RKO (cell line): ENCODE measurements around the gene CIART.
"Not testable (repeated sequence)": the region's sequence is repeated elsewhere in the genome, so short reads cannot be mapped to it uniquely, and the experiment has no call there.

Source experiments
- DNase-seq: peaks from one replicate; pipeline ENCODE4 v3.0.0-alpha.2; 2016; ENCODE audit warnings: low spot score

The CIART gene

DNA sequence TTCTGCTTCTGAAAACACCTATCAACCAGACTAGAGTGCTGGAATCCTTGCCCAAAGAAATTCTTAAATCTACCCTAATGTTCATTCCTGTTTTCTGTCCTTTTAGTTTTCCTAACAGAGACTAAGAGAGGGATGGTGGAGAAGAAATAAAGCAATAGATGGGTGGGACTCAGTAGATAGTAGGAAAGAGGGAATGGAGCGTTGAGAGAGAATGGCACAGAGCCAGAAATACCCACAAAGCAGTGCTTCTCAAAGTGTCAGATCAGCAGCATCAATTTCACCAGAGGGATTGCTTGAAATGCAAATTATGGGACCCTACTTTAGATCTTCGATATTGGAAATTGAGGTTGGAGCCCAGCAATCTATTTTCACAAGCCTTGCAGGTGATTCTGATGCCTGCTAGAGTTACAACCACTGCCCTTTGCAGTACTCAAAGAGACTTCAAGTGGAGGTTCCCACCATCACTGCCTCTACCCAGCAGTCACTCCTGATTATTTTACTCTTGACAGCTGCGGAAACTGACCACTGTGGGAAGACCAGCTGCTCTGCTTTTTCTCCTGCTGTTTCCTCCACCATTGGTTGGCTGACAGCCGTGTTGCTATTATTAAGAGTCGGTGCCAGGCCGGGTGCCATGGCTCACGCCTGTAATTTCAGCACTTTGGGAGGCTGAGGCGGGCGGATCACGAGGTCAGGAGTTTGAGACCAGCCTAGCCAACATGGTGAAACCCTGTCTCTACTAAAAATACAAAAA, 27.6 kb downstream of the CIART start:
- DNase-seq: no peak

DNA sequence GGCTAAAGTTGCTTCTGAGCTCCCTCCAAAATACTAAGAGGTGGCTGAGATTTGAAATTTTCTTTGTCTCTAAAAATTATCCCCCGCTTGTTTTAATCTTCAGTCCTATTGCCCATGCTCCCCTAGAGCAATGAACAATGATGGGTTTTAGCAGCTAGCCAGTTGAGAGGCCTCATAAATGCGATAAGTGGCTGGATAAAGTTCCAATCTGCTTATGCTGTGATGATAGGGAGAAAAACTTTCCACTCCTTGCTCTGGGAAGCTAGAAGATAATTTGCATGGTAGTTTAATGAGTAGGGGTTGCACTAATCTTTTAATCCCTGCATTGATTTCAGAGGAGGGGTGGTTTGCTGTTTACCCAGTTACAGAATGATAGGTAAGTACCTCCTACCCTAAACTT, 29.4 kb downstream of the CIART start:
- no peak for DNase-seq

DNA sequence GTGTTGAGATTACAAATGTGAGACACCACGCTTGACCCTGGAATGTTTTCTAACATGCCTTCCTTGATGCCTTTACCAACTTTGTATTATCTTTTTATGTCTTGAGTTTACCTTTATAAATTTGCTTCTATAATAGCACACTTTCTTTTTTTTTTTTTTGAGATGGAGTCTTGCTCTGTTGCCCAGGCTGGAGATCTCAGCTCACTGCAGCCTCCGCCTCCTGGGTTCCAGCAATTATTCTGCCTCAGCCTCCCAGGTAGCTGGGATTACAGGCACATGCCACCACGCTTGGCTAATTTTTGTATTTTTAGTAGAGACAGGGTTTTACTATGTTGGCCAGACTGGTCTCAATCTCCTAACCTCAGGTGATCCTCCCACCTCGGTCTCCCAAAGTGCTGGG, 32.3 kb downstream of the CIART start:
- not testable (repeated sequence) for DNase-seq

DNA sequence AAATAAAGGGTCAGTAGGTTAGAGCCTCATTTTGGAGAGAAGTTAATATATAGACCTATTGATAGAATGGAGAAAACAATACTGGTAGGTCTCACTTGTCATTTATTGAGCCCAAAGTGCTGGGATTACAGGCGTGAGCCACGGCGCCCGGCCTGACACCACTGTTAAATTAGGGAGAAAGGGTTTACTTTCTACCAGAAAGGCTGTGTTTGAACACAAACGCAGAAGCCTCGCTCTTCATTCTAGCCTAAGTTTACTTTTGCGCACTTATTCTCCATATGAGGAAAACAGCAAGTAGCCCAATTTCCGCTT, 38.3 kb downstream of the CIART start:
- no peak for DNase-seq

DNA sequence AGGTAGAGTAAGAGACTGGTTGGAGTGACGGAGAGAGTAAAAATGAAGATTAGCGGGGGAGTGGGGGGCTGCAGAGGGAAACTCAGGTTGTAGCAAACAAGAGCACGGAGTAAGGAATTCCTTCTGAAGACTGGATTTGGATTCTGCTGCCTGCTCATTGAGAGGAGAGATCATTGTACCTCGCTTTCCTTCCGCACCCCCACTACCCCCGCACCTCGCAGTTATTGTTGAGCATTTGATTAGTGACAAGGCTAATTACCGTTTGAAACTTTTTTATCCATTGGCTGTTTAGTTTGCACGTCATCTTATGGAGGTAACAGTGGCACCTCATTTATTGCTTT, 39.4 kb downstream of the CIART start:
- DNase-seq: no peak

DNA sequence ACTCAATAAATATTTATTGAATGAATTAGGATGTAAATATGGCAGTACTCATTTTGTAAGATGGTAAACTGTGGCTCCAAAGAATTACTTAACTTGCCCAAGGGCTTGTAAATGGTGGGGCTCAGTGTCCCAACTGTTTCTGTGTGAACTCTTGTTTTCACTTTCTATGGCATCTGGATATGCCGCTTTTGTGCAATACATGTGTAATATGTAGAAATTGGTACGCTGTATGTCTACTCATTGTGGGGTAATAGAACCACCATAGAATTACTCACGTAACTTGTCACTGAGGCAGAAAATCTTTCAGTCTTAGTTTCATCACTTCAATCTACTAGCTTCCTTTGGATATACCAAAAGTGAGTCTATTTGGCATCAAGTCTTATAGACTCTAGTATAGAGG, 40.0 kb downstream of the CIART start:
- peak; percentile 72 for DNase-seq

DNA sequence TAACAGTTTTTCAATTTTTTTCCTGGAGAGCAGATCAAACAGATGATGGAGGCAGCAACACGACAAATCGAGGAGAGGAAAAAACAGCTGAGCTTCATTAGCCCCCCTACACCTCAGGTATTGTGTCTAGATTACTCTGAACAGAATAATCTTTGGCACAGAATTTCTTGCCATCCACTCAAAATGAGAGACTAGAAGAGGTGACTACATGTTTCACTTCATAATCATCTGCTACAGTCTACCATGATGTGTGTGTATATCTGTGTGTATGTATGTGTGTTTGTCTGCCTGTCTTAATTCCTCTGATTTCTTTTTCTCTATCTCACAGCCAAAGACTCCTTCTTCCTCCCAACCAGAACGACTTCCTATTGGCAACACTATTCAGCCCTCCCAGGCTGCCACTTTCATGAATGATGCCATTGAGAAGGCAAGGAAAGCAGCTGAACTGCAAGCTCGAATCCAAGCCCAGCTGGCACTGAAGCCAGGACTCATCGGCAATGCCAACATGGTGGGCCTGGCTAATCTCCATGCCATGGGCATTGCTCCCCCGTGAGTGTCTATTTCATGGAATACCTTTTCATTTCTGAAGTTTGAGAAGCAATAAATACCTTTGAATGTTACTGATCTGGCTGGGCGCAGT, 50.4 kb downstream of the CIART start:
- no peak for DNase-seq
